HepG2 (cell line): ENCODE measurements around the gene PUM1. TPM values are rescaled to one million over a fixed set of nuclear protein-coding genes. Genes with fewer than 3 reads are reported as not detected.

Experiments
- ATAC-seq: fragments of 200-7000 bp; cut with Tn5 transposase; 3 replicates; pipeline ENCODE4 v1.9.1; 2020; ENCODE audit warnings: mild to moderate bottlenecking, moderate library complexity
- BruUV-seq: library from RNA; stranded (reverse); fragments of 400-500 nt; replicated peaks from 2 replicates; lab custom pipeline; 2021; lab: Mats Ljungman, UMichigan
- CTCF ChIA-PET: fragments of 300-600 bp; formaldehyde crosslinking; extraction: SDS; loops from one replicate; lab custom pipeline; 2021; ENCODE audit warnings: low total read pairs, inconsistent platforms, low intra/inter-chr PET ratio; lab: Yijun Ruan, JAX
- POLR2A ChIA-PET: fragments of 350-600 bp; sonication (Branson Sonifier 250); formaldehyde crosslinking; loops from one replicate; lab custom pipeline; 2020; ENCODE audit warnings: antibody characterized with exemption, inconsistent platforms; lab: Yijun Ruan, JAX
- DNase-seq: peaks from one replicate; pipeline ENCODE4 v3.0.0-alpha.2; 2015; ENCODE audit warnings: low spot score
- FAIRE-seq: peaks from 3 replicates; lab custom pipeline; 2011; peaks lifted over from hg19 to GRCh38; lab: Jason Lieb, UNC
- H2AFZ ChIP-seq: one replicate; pipeline ENCODE4 v1.6.1; 2011; ENCODE audit warnings: low read length, inconsistent platforms
- H3K27ac ChIP-seq: fragments of 300-600 bp; 3 replicates; pipeline ENCODE4 v1.8.0; 2011; ENCODE audit warnings: mixed run types, mild to moderate bottlenecking, mixed read lengths, low read length, inconsistent platforms; ENCODE audit not compliant: insufficient read depth; ENCODE audit errors: extremely low read length
- H3K27me3 ChIP-seq, 2 experiments: fragments of 200-600 bp in 1 of 2; 2 replicates in 1 of 2; 3 replicates in 1 of 2; pipeline versions ENCODE4 v1.6.0 to v1.8.0; 2011; ENCODE audit warnings: low read length in 2 of 2, mild to moderate bottlenecking in 2 of 2, moderate library complexity in 2 of 2, inconsistent platforms in 1 of 2; ENCODE audit not compliant: insufficient read depth in 2 of 2, control insufficient read depth in 1 of 2
- H3K36me3 ChIP-seq, 2 experiments: fragments of 200-600 bp in 1 of 2; replicated peaks in 1 of 2; 2 replicates in 1 of 2; 3 replicates in 1 of 2; pipeline versions ENCODE4 v1.5.1 to v1.8.0; 2011; ENCODE audit warnings: low read length in 2 of 2, inconsistent platforms in 1 of 2; ENCODE audit not compliant: insufficient read depth in 2 of 2, control insufficient read depth in 1 of 2
- H3K4me1 ChIP-seq: 2 replicates; pipeline ENCODE4 v1.5.1; 2012; ENCODE audit warnings: low read length, inconsistent platforms; ENCODE audit not compliant: insufficient read depth
- H3K4me2 ChIP-seq: 2 replicates; pipeline ENCODE4 v1.6.0; 2011; ENCODE audit warnings: low read depth, low read length, inconsistent platforms
- H3K4me3 ChIP-seq, 3 experiments: fragments of 200-600 bp in 1 of 3; sonication (generic), shearing (Covaris generic) in 1 of 3; replicated peaks in 1 of 3; 2 replicates each; pipeline ENCODE4 v1.5.1; 2011 to 2016; ENCODE audit warnings: low read length in 3 of 3, inconsistent platforms in 2 of 3, low read depth in 2 of 3, mild to moderate bottlenecking in 2 of 3, control low read depth in 1 of 3, mixed read lengths in 1 of 3; ENCODE audit not compliant: insufficient read depth in 1 of 3
- H3K79me2 ChIP-seq: one replicate; pipeline ENCODE4 v1.6.1; 2011; ENCODE audit warnings: low read length, inconsistent platforms; ENCODE audit not compliant: insufficient read depth
- H3K9ac ChIP-seq: 2 replicates; pipeline ENCODE4 v1.6.0; 2011; ENCODE audit warnings: mild to moderate bottlenecking, low read depth, low read length, inconsistent platforms; ENCODE audit not compliant: insufficient read depth
- H3K9me3 ChIP-seq: 2 replicates; pipeline ENCODE4 v1.5.1; 2012; ENCODE audit warnings: mild to moderate bottlenecking, low read length
- H4K20me1 ChIP-seq: 2 replicates; pipeline ENCODE4 v1.6.0; 2011; ENCODE audit warnings: inconsistent platforms, mild to moderate bottlenecking, low read length, moderate library complexity; ENCODE audit not compliant: insufficient read depth
- ETS1 ChIP-seq: sonication (generic); formaldehyde crosslinking; IDR thresholded peaks from 2 replicates; pipeline ENCODE4 v1.4.0; 2020; ENCODE audit warnings: missing genetic modification reagents
- RBM22 ChIP-seq: fragments of 200-400 bp; formaldehyde crosslinking; optimal IDR thresholded peaks from 2 replicates; pipeline ENCODE3; 2017; ENCODE audit warnings: mild to moderate bottlenecking, low read length, moderate library complexity
- RCOR2 ChIP-seq: IDR thresholded peaks from 2 replicates; pipeline ENCODE4 v1.6.1; 2016; ENCODE audit warnings: missing biosample characterization, missing genetic modification reagents
- SAP130 ChIP-seq: IDR thresholded peaks from 2 replicates; pipeline ENCODE4 v1.6.1; 2016; ENCODE audit warnings: low read depth
- ZNF652 ChIP-seq: IDR thresholded peaks from 2 replicates; pipeline ENCODE4 v1.6.1; 2016; ENCODE audit warnings: low read depth, borderline replicate concordance
- ZNF781 ChIP-seq: sonication (generic); formaldehyde crosslinking; IDR thresholded peaks from 2 replicates; pipeline ENCODE4 v1.5.1; 2020; ENCODE audit warnings: borderline replicate concordance, mild to moderate bottlenecking, missing genetic modification reagents; ENCODE audit errors: not compliant biosample characterization
- WGBS: methylation state at CpG from one replicate; pipeline ENCODE4 v1.1.6; 2017; ENCODE audit warnings: low lambda C conversion rate; 5-methylcytosine and 5-hydroxymethylcytosine counted together
- in situ Hi-C: cut with HindIII; loops from 2 replicates; pipeline ENCODE4 v1.10.0; 2017; ENCODE audit warnings: low pct_unique_long_range_greater_than_20kb; ENCODE audit not compliant: extremely low pct_ligation_motif_present
- intact Hi-C: fragments of 100-400 bp; cut with micrococcal nuclease; formaldehyde crosslinking; loops from one replicate; pipeline ENCODE4 v1.10.0; 2022; ENCODE audit not compliant: unreplicated experiment
- polyA plus RNA-seq, 8 experiments: library from polyadenylated mRNA; depleted of rRNA in 3 of 8; stranded (reverse) in 7 of 8; unstranded in 1 of 8; fragments of >200 nt; fragmentation: Illumina TruSeq in 4 of 8; extraction: Trizol in 4 of 8; gene quantifications; 2 replicates each; pipeline versions ENCODE4 v1.2.1 to v1.2.3, GENCODE V29; 2011 to 2016; ENCODE audit warnings: low read depth in 4 of 8, missing spikeins in 1 of 8, mixed read lengths in 1 of 8; ENCODE audit not compliant: insufficient read depth in 1 of 8
- total RNA-seq, 5 experiments: library from RNA; depleted of rRNA; stranded (reverse); fragments of >200 nt; fragmentation: Illumina TruSeq; extraction: Trizol; gene quantifications; 2 replicates each; pipeline ENCODE4 v1.2.3, GENCODE V29; 2016; ENCODE audit warnings: low read depth in 1 of 5
- TF ChIP-seq, protein P1 (sequence below): sonication (generic); formaldehyde crosslinking; IDR thresholded peaks from 2 replicates; pipeline ENCODE4 v1.4.0; 2020; ENCODE audit warnings: missing genetic modification reagents, borderline replicate concordance
- TF ChIP-seq, protein P2 (sequence below): sonication (generic); formaldehyde crosslinking; IDR thresholded peaks from 2 replicates; pipeline ENCODE4 v1.4.0; 2020; ENCODE audit warnings: missing genetic modification reagents

Gene PUM1
- total and polyA plus RNA-seq, 2 of the 13 experiments (the other 11 are each of a cell fraction or from before 2014, with no cell fraction given), result 64.7 to 91.0 TPM

- peaks cover 28 to 83% of the 10 kb centered on the region in 2 experiments for H3K36me3 ChIP-seq
- peaks cover 70% of the 10 kb centered on the region for H4K20me1 ChIP-seq
- ChIA-PET CTCF (no interaction called here), POLR2A (no interaction called here)
- no peak overlapping the region for H3K9ac ChIP-seq
- TF ChIP-seq ZNF652 (CRISPR knock-in tag), result peak; percentile 75
- TF ChIP-seq, protein P1, sequence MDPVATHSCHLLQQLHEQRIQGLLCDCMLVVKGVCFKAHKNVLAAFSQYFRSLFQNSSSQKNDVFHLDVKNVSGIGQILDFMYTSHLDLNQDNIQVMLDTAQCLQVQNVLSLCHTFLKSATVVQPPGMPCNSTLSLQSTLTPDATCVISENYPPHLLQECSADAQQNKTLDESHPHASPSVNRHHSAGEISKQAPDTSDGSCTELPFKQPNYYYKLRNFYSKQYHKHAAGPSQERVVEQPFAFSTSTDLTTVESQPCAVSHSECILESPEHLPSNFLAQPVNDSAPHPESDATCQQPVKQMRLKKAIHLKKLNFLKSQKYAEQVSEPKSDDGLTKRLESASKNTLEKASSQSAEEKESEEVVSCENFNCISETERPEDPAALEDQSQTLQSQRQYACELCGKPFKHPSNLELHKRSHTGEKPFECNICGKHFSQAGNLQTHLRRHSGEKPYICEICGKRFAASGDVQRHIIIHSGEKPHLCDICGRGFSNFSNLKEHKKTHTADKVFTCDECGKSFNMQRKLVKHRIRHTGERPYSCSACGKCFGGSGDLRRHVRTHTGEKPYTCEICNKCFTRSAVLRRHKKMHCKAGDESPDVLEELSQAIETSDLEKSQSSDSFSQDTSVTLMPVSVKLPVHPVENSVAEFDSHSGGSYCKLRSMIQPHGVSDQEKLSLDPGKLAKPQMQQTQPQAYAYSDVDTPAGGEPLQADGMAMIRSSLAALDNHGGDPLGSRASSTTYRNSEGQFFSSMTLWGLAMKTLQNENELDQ (CRISPR knock-in tag), result no peak
- peak; percentile 86 for TF ChIP-seq RBM22
- DNase-seq (no peak), ATAC-seq (no peak), FAIRE-seq (no peak)
- in situ Hi-C loops, result no loop called here
- H2AFZ ChIP-seq, result no peak overlapping the region
- peaks cover 19% of the 10 kb centered on the region for H3K4me1 ChIP-seq
- no peaks in the 10 kb centered on the region for H3K9me3 ChIP-seq
- peaks cover 86% of the 10 kb centered on the region for H3K79me2 ChIP-seq
- no peak overlapping the region for H3K4me2 ChIP-seq
- H3K27me3 ChIP-seq, result no peaks in the 10 kb centered on the region
- BruUV-seq, result no TSS peak
- intact Hi-C loops, result no loop called here
- 91% methylated on average over 3 of the region's 3 CpGs for WGBS
- no peak overlapping the region for H3K27ac ChIP-seq
- H3K4me3 ChIP-seq, result no peak overlapping the region
These were observed 69.4 kb downstream of the PUM1 start for GRCh38 chr1:30995990-30996612.

DNA sequence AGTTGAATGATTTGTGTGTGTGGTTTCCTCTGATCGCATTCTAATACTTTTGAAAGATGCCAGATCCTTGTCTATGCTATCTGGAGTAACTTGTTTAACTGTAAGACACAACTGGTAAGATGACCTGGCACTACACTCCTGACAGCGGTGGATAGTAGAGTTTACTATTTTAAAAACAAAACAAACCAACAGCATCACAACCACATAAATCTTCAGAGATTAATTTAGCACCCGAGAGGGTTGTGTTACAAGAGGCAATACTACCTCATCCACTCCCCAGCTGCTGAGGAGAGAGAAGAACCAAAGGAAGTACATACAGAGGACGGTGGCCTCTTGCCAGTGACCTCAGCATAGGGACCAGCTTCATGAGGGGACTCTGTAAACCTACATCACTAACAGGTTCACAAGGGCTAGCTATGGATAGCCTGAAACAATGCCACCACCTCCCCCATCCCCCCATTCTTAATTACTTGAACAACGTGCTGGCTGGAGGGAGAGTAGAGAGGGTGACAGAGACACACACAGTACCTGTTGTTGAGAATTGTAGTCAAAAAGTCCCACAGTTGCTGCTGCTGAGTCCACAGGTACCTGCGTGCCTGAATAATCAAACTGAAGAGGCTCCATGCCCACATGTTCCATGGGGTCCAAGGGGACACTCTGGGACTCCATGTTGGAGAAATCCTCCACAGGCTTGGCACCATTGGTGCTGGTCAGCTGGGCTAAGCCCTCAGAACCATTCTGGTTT, 73.5 kb downstream of the PUM1 start:
- H3K9ac ChIP-seq, result no peak overlapping the region
- peaks cover 77% of the 10 kb centered on the region for H4K20me1 ChIP-seq
- intact Hi-C loops (no loop called here), in situ Hi-C loops (no loop called here)
- no peak overlapping the region for H3K4me3 ChIP-seq
- H3K27me3 ChIP-seq, result no peaks in the 10 kb centered on the region
- H3K9me3 ChIP-seq, result no peaks in the 10 kb centered on the region
- H3K4me2 ChIP-seq, result no peak overlapping the region
- FAIRE-seq, result no peak
- no TSS peak for BruUV-seq
- POLR2A ChIA-PET, result no interaction called here
- no peak for ATAC-seq
- 93% methylated on average over 6 of the region's 6 CpGs for WGBS
- peaks cover 30% of the 10 kb centered on the region for H3K4me1 ChIP-seq
- CTCF ChIA-PET, result no interaction called here
- no peak overlapping the region for H3K27ac ChIP-seq
- TF ChIP-seq RCOR2 (no peak), ETS1 (CRISPR knock-in tag) (no peak), RBM22 (peak; percentile 62), SAP130 (CRISPR knock-in tag) (no peak), ZNF781 (no peak)
- TF ChIP-seq, protein P2, sequence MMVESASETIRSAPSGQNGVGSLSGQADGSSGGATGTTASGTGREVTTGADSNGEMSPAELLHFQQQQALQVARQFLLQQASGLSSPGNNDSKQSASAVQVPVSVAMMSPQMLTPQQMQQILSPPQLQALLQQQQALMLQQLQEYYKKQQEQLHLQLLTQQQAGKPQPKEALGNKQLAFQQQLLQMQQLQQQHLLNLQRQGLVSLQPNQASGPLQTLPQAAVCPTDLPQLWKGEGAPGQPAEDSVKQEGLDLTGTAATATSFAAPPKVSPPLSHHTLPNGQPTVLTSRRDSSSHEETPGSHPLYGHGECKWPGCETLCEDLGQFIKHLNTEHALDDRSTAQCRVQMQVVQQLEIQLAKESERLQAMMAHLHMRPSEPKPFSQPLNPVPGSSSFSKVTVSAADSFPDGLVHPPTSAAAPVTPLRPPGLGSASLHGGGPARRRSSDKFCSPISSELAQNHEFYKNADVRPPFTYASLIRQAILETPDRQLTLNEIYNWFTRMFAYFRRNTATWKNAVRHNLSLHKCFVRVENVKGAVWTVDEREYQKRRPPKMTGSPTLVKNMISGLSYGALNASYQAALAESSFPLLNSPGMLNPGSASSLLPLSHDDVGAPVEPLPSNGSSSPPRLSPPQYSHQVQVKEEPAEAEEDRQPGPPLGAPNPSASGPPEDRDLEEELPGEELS, result no peak
- TF ChIP-seq, all 625 proteins: peak for 1
- H2AFZ ChIP-seq, result no peak overlapping the region
- peaks cover 29 to 83% of the 10 kb centered on the region in 2 experiments for H3K36me3 ChIP-seq
- H3K79me2 ChIP-seq, result peaks cover 92% of the 10 kb centered on the region
- no peak for DNase-seq
